GM12878 (cell line): Measurements from ENCODE around the gene ITGA1. TPM values are rescaled to one million over a fixed set of nuclear protein-coding genes. Genes with fewer than 3 reads are reported as not detected.

ENCODE experiments used
- ATAC-seq: fragments of 200-7000 bp; cut with Tn5 transposase; 3 replicates; pipeline ENCODE4 v1.9.1; 2020; ENCODE audit warnings: mild to moderate bottlenecking, moderate library complexity
- BruUV-seq: library from RNA; stranded (reverse); fragments of 400-500 nt; replicated peaks from 2 replicates; lab custom pipeline; 2021; lab: Mats Ljungman, UMichigan
- CTCF ChIA-PET: fragments of 300-600 bp; sonication (Branson Sonifier 250); formaldehyde crosslinking; extraction: SDS; loops from one replicate; lab custom pipeline; 2021; ENCODE audit warnings: inconsistent platforms; lab: Yijun Ruan, JAX
- POLR2A ChIA-PET: fragments of 350-600 bp; formaldehyde crosslinking; extraction: SDS; loops from one replicate; lab custom pipeline; 2021; ENCODE audit warnings: inconsistent platforms; lab: Charles Lee
- RAD21 ChIA-PET: fragments of 300-600 bp; sonication (Branson Sonifier 250); formaldehyde crosslinking; loops from one replicate; lab custom pipeline; 2023; ENCODE audit warnings: antibody characterized with exemption; ENCODE audit not compliant: unreplicated experiment; lab: Charles Lee
- SMC1A ChIA-PET: fragments of 300-600 bp; sonication (Branson Sonifier 250); formaldehyde crosslinking; loops from one replicate; lab custom pipeline; 2023; ENCODE audit not compliant: unreplicated experiment, uncharacterized antibody; lab: Charles Lee
- DNase-seq: peaks from one replicate; pipeline ENCODE4 v3.0.0-alpha.2; 2011; ENCODE audit warnings: low read depth, low spot score
- FAIRE-seq: peaks from 3 replicates; lab custom pipeline; 2011; peaks lifted over from hg19 to GRCh38; lab: Jason Lieb, UNC
- H2AFZ ChIP-seq: 2 replicates; pipeline ENCODE4 v1.6.0; 2011; ENCODE audit warnings: low read depth, low read length, control low read depth; ENCODE audit not compliant: control insufficient read depth
- H3K27ac ChIP-seq: 2 replicates; pipeline ENCODE4 v1.5.1; 2011; ENCODE audit warnings: control low read depth; ENCODE audit not compliant: control insufficient read depth, insufficient read depth
- H3K27me3 ChIP-seq, 2 experiments: replicated peaks in 1 of 2; 2 replicates each; pipeline versions ENCODE4 v1.6.0 to v1.6.1; 2011; ENCODE audit warnings: low read length in 1 of 2; ENCODE audit not compliant: control insufficient read depth in 2 of 2, insufficient read depth in 2 of 2
- H3K36me3 ChIP-seq, 2 experiments: 2 replicates each; pipeline ENCODE4 v1.5.1; 2011; ENCODE audit warnings: low read length in 1 of 2; ENCODE audit not compliant: control insufficient read depth in 2 of 2, insufficient read depth in 2 of 2
- H3K4me1 ChIP-seq: 2 replicates; pipeline ENCODE4 v1.6.1; 2011; ENCODE audit warnings: mild to moderate bottlenecking, low read length, moderate library complexity, mixed read lengths; ENCODE audit not compliant: control insufficient read depth, insufficient read depth
- H3K4me2 ChIP-seq: 2 replicates; pipeline ENCODE4 v1.6.0; 2011; ENCODE audit warnings: control low read depth; ENCODE audit not compliant: control insufficient read depth, insufficient read depth
- H3K4me3 ChIP-seq: fragments of 200-600 bp; sonication (generic); 2 replicates; pipeline ENCODE4 v1.5.1; 2016
- H3K79me2 ChIP-seq: 2 replicates; pipeline ENCODE4 v1.6.0; 2011; ENCODE audit warnings: low read length; ENCODE audit not compliant: control insufficient read depth, insufficient read depth
- H3K9ac ChIP-seq: 2 replicates; pipeline ENCODE4 v1.8.0; 2011; ENCODE audit warnings: low read length, control low read depth, mixed read lengths; ENCODE audit not compliant: control insufficient read depth, insufficient read depth
- H3K9me3 ChIP-seq: replicated peaks from 3 replicates; pipeline ENCODE4 v1.5.1; 2011; ENCODE audit warnings: mild to moderate bottlenecking, low read length; ENCODE audit not compliant: control insufficient read depth, insufficient read depth
- H4K20me1 ChIP-seq: 2 replicates; pipeline ENCODE4 v1.6.0; 2011; ENCODE audit not compliant: control insufficient read depth, insufficient read depth
- CHD4 ChIP-seq: fragments of 200-600 bp; sonication (generic); IDR thresholded peaks from 2 replicates; pipeline ENCODE4 v1.6.1; 2016; ENCODE audit warnings: mild to moderate bottlenecking
- E4F1 ChIP-seq: fragments of 450-650 bp; IDR thresholded peaks from 2 replicates; pipeline ENCODE4 v1.6.1; 2018; ENCODE audit warnings: borderline replicate concordance, mild to moderate bottlenecking; ENCODE audit not compliant: partially characterized antibody
- GABPA ChIP-seq: IDR thresholded peaks from 2 replicates; pipeline ENCODE4 v1.6.1; 2014; ENCODE audit warnings: antibody characterized with exemption, low read depth, mild to moderate bottlenecking, inconsistent platforms
- JUND ChIP-seq: IDR thresholded peaks from 2 replicates; pipeline ENCODE4 v1.6.1; 2012; ENCODE audit warnings: low read depth, mild to moderate bottlenecking, low read length, improper control_type of control experiment, moderate library complexity
- MEF2A ChIP-seq: IDR thresholded peaks from 2 replicates; pipeline ENCODE4 v1.6.1; 2011; ENCODE audit warnings: low read depth, mild to moderate bottlenecking, low read length, moderate library complexity; ENCODE audit not compliant: insufficient read depth
- MYB ChIP-seq: fragments of 150-350 bp; IDR thresholded peaks from 2 replicates; pipeline ENCODE4 v1.6.1; 2014; ENCODE audit warnings: mild to moderate bottlenecking, low read depth, low read length, borderline replicate concordance
- NFYB ChIP-seq: IDR thresholded peaks from 2 replicates; pipeline ENCODE4 v1.6.1; 2011; ENCODE audit warnings: low read depth, mild to moderate bottlenecking, low read length, improper control_type of control experiment, moderate library complexity; ENCODE audit not compliant: insufficient read depth
- RCOR1 ChIP-seq: conservative IDR thresholded peaks from 2 replicates; pipeline ENCODE4 v1.6.1; 2012; ENCODE audit warnings: low read depth, low read length, improper control_type of control experiment
- SIN3A ChIP-seq: IDR thresholded peaks from 2 replicates; pipeline ENCODE4 v1.6.1; 2012; ENCODE audit warnings: low read depth, low read length, improper control_type of control experiment
- TCF7 ChIP-seq: IDR thresholded peaks from 2 replicates; pipeline ENCODE4 v1.6.1; 2014; ENCODE audit warnings: antibody characterized with exemption, borderline replicate concordance
- YY1 ChIP-seq: IDR thresholded peaks from 2 replicates; pipeline ENCODE4 v1.6.1; 2011; ENCODE audit warnings: low read depth, mild to moderate bottlenecking, low read length
- ZNF384 ChIP-seq: IDR thresholded peaks from 2 replicates; pipeline ENCODE4 v1.6.1; 2012; ENCODE audit warnings: low read depth, mild to moderate bottlenecking, low read length, improper control_type of control experiment, borderline replicate concordance
- WGBS: methylation state at CpG from one replicate; pipeline ENCODE4 v1.1.6; 2016; ENCODE audit warnings: low lambda C conversion rate; ENCODE audit not compliant: insufficient replicate concordance, insufficient coverage; ENCODE audit errors: missing lambda C conversion rate; 5-methylcytosine and 5-hydroxymethylcytosine counted together
- in situ Hi-C: fragments of 300-500 bp; cut with MboI; formaldehyde crosslinking; loops from 9 replicates; pipeline ENCODE4 v1.14.3; 2018; ENCODE audit warnings: mixed read lengths
- intact Hi-C: fragments of 100-400 bp; cut with micrococcal nuclease; formaldehyde crosslinking; loops from one replicate; pipeline ENCODE4 v1.14.2; 2022; ENCODE audit not compliant: unreplicated experiment
- polyA plus RNA-seq, 11 experiments: library from polyadenylated mRNA; depleted of rRNA in 4 of 11; unstranded in 6 of 11; stranded (reverse) in 5 of 11; fragments of >200 nt; fragmentation: Nextera tagmentation in 4 of 11; fragmentation: Illumina TruSeq in 1 of 11; extraction: Ambion mirVana in 4 of 11; extraction: Trizol in 1 of 11; gene quantifications; 1 replicate in 1 of 11; 2 replicates in 10 of 11; pipeline versions ENCODE4 v1.2.1 to v1.2.3, GENCODE V29; 2011 to 2016; ENCODE audit warnings: inconsistent platforms in 2 of 11, missing spikeins in 2 of 11, low read depth in 1 of 11
- total RNA-seq, 4 experiments: library from RNA; depleted of rRNA in 3 of 4; stranded (reverse); fragments of >200 nt in 3 of 4; fragmentation: Illumina TruSeq in 1 of 4; extraction: Trizol in 1 of 4; gene quantifications; 2 replicates each; pipeline versions ENCODE4 v1.2.1 to v1.2.3, GENCODE V29; 2013 to 2021
- TF ChIP-seq, protein P1 (sequence below): fragments of 450-650 bp; conservative IDR thresholded peaks from 2 replicates; pipeline ENCODE4 v1.6.1; 2017; ENCODE audit warnings: mild to moderate bottlenecking, moderate library complexity
- TF ChIP-seq, protein P2 (sequence below): fragments of 450-650 bp; IDR thresholded peaks from 2 replicates; pipeline ENCODE4 v1.6.1; 2017; ENCODE audit warnings: mild to moderate bottlenecking, moderate library complexity

The ITGA1 gene
- total and polyA plus RNA-seq, 10 of the 15 experiments (the other 5 are each of a cell fraction or from before 2014, with no cell fraction given): 0.02 to 0.56 (median 0.19) TPM

GRCh38 chr5:52789851-52790250 lies 2.1 kb downstream of the ITGA1 start (continued):
- TF ChIP-seq, protein P1, sequence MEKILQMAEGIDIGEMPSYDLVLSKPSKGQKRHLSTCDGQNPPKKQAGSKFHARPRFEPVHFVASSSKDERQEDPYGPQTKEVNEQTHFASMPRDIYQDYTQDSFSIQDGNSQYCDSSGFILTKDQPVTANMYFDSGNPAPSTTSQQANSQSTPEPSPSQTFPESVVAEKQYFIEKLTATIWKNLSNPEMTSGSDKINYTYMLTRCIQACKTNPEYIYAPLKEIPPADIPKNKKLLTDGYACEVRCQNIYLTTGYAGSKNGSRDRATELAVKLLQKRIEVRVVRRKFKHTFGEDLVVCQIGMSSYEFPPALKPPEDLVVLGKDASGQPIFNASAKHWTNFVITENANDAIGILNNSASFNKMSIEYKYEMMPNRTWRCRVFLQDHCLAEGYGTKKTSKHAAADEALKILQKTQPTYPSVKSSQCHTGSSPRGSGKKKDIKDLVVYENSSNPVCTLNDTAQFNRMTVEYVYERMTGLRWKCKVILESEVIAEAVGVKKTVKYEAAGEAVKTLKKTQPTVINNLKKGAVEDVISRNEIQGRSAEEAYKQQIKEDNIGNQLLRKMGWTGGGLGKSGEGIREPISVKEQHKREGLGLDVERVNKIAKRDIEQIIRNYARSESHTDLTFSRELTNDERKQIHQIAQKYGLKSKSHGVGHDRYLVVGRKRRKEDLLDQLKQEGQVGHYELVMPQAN: no peak
- TF ChIP-seq MEF2A (no peak), SIN3A (no peak)

- no peak overlapping the region for H3K27ac ChIP-seq
- no TSS peak for BruUV-seq
- H3K79me2 ChIP-seq: no peaks in the 10 kb centered on the region
- peaks cover 7 to 8% of the 10 kb centered on the region in 2 experiments; a peak in 3 of 4 replicates for H3K27me3 ChIP-seq
- H4K20me1 ChIP-seq: no peaks in the 10 kb centered on the region
- H3K9ac ChIP-seq: no peak overlapping the region
- no peak overlapping the region for H2AFZ ChIP-seq
- CTCF ChIA-PET: interaction anchor here (1.3 to 3.1 kb wide), 2 partner anchors 8 to 124 kb away, joined by 8 to 10 read pairs; no protein-coding TSS in a partner anchor
- RAD21 ChIA-PET: no interaction called here
- no peak for DNase-seq
- intact Hi-C loops: no loop called here
- POLR2A ChIA-PET: no interaction called here
- in situ Hi-C loops: loop anchor here (5.0 to 10.0 kb wide), 2 partner anchors 126 to 303 kb away; no protein-coding TSS in a partner anchor
- FAIRE-seq: no peak
- H3K4me3 ChIP-seq: no peak overlapping the region
- SMC1A ChIA-PET: interaction anchor here (0.5 to 2.1 kb wide), 2 partner anchors 58 to 124 kb away, joined by 3 to 5 read pairs; no protein-coding TSS in a partner anchor
- WGBS: 36% methylated on average over 1 of the region's 1 CpG
- no peak for ATAC-seq
- no peaks in the 10 kb centered on the region for H3K36me3 ChIP-seq
- H3K4me2 ChIP-seq: no peak overlapping the region
- no peaks in the 10 kb centered on the region; the same call in 1 of the 2 replicates for H3K4me1 ChIP-seq
- no peaks in the 10 kb centered on the region for H3K9me3 ChIP-seq
- TF ChIP-seq E4F1 (no peak), MYB (no peak), MEF2A (no peak), TCF7 (no peak), CHD4 (no peak), ZNF384 (no peak), JUND (no peak), RCOR1 (no peak), GABPA (no peak), YY1 (no peak), NFYB (no peak), SIN3A (no peak)
- TF ChIP-seq, protein P2, sequence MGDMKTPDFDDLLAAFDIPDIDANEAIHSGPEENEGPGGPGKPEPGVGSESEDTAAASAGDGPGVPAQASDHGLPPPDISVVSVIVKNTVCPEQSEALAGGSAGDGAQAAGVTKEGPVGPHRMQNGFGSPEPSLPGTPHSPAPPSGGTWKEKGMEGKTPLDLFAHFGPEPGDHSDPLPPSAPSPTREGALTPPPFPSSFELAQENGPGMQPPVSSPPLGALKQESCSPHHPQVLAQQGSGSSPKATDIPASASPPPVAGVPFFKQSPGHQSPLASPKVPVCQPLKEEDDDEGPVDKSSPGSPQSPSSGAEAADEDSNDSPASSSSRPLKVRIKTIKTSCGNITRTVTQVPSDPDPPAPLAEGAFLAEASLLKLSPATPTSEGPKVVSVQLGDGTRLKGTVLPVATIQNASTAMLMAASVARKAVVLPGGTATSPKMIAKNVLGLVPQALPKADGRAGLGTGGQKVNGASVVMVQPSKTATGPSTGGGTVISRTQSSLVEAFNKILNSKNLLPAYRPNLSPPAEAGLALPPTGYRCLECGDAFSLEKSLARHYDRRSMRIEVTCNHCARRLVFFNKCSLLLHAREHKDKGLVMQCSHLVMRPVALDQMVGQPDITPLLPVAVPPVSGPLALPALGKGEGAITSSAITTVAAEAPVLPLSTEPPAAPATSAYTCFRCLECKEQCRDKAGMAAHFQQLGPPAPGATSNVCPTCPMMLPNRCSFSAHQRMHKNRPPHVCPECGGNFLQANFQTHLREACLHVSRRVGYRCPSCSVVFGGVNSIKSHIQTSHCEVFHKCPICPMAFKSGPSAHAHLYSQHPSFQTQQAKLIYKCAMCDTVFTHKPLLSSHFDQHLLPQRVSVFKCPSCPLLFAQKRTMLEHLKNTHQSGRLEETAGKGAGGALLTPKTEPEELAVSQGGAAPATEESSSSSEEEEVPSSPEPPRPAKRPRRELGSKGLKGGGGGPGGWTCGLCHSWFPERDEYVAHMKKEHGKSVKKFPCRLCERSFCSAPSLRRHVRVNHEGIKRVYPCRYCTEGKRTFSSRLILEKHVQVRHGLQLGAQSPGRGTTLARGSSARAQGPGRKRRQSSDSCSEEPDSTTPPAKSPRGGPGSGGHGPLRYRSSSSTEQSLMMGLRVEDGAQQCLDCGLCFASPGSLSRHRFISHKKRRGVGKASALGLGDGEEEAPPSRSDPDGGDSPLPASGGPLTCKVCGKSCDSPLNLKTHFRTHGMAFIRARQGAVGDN: no peak
Observed at GRCh38 chr5:52791366-52791765, 3.6 kb downstream of the ITGA1 start.
